GM19240 (cell line): ENCODE measurements around the gene ANO1.
"Not testable (repeated sequence)": the region's sequence is repeated elsewhere in the genome, so short reads cannot be mapped to it uniquely, and the experiment has no call there.

Experiments
- DNase-seq: peaks from one replicate; pipeline ENCODE4 v3.0.0; 2011; ENCODE audit warnings: low spot score; ENCODE audit not compliant: insufficient read length

The ANO1 gene

DNA sequence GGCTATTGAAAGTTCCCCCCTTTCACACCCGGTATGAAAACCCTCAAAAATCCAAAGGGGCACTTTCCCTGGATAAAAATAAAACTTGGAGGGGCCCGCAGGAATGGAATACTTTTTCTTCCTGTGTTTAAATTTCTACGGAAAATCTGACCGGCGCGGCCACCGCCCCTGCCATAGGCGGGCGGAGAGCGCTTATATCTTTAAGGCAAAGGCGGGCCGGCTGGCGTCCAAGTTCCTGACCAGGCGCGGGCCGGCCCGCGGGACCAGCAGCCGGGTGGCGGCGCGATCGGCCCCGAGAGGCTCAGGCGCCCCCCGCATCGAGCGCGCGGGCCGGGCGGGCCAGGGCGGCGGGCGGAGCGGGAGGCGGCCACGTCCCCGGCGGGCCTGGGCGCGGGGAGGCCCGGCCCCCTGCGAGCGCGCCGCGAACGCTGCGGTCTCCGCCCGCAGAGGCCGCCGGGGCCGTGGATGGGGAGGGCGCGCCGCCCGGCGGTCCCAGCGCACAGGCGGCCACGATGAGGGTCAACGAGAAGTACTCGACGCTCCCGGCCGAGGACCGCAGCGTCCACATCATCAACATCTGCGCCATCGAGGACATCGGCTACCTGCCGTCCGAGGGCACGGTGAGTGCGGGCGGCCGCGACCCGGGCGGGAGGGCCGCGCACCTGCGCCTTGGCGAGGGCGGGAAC, at the start of gene ANO1:
ANO1 (plus strand) TSS at position 223 of the 686 bp plus-strand sequence; CDS start at position 513, 290 bp downstream.
- DNase-seq = no peak

DNA sequence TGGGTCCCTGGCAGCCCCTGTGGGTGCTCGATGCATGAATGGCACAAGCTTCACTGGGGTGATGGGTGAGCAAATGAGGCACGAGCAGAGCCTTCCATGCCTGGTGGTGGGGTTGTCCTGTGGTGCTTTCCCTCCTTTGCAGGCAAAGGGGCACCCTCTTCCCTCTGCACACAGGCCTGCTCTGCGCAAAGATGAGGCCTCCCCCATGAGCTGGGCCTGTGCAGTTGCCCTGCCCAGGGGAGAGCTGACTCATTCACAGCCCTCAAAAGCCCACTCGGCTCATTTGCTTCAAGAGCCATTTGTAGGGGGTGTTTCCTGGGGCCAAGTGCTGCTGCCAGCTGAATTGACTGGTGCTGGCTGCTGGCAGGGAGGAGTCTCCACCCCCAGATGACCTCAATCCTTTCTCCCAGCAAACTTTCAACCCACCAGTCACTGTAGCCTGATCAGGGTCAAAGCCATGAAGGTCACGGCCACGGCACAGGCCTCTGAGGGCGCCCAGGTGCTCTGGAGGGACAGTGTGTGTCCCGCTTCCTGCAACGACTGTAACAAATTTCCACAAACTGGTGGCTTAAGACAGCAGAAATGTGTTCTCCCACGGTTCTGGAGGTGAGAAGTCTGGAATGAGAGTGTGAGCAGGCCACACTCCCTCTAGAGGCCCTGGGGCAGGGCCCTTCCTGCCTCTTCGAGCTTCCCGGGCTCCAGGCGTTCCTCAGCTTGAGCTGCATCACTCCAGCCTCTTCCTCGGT, 48.8 kb upstream of the ANO1 start:
- DNase-seq = no peak

GRCh38 chr11:70029861-70030380, 48.2 kb upstream of the ANO1 start:
- no peak for DNase-seq

GRCh38 chr11:70030412-70030811, 47.7 kb upstream of the ANO1 start:
- no peak for DNase-seq

DNA sequence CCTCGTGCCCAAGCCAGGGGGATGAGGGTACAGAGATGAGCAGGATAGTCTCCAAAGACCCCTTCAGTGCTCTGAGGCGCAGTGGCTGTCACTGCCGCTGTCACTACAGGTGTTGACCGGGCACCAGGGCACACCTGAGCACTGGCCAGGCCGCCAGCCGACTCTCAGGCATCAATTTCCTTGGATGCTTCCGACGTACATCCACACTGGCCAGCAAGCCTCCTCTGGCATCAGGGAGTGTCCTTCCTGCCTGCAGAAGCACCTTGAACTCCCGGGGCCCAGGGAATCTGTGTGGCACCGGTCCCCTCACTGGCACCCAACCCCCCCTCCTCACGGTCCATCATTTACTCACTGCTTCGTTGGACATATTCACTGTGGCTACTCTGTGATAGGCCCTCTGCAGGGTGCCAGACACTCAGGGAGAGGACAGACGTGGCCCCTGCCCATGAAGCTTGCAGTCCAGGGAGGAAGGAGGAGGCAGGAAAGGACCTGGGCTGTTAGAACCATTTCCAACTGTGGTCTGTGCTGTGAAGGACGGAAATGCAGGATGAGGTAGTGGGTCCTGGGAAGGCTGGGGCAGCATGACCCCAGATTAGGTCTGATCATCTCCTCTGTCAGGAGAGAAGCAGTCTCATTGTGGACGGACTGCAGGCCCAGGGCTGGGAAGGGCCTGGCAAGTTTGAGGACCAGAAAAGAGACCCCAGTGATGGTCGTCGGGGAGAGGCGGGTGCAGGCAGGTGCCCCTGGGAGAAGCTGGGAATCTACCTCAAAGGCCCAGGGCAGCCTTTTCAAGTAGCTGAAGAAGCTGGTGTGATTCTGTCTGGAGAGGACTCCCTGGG, 46.3 kb upstream of the ANO1 start:
- DNase-seq = no peak

DNA sequence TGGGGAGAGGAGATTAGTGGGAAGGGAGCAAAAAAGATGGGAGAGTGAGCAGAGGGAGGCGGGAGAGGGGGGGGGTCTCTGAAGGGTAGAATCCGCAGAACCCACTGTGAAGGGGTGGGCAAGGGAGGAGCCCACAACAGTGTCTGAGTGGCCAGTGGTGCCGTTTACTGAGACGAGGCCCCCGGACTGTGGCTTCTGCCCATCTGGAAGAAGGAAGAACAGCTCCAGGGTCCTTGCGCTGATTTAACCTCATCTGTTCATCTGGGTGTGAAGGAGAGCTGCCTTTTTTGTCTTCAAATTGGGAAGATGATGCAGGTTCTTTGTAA, 45.7 kb upstream of the ANO1 start:
- no peak for DNase-seq

DNA sequence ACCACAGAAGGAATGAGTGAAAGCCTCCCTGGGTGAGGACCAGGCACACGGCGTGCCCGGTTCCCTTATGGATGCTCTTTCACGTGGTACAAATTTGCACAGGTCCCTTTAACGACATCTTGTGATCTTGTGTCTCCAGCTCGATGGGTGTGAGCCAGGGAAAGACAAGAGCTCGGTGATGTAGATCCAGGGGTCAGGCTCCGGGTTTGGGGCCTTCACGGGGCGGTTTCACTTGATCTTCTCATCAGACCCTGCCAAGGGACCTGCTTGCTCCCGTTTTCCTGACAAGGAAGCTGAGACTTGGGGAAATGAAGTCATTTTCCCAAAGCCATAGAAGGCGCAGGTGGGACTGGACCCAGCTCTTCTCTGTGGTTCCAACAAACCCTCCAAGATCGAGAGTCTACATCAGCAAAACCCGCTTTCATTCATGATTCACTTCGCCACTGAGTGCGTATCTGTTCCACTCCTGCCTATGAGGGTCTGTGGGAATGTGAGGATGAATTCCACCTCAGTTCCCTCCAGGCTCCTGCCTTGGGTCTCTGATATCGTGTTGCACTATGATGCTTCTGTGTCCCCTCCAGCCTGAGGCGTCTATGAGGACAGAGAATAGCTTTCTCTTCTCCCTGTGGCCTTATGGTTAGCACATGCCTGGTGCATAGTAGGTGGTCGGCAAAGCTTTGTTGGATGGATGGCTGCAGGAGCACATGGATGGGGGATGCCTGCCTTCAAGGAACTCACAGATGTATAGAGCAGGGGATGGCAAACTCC, 45.0 kb upstream of the ANO1 start:
- DNase-seq = no peak

GRCh38 chr11:70033711-70034070, 44.4 kb upstream of the ANO1 start:
- no peak for DNase-seq

GRCh38 chr11:70034740-70035365, 43.3 kb upstream of the ANO1 start:
- no peak for DNase-seq

DNA sequence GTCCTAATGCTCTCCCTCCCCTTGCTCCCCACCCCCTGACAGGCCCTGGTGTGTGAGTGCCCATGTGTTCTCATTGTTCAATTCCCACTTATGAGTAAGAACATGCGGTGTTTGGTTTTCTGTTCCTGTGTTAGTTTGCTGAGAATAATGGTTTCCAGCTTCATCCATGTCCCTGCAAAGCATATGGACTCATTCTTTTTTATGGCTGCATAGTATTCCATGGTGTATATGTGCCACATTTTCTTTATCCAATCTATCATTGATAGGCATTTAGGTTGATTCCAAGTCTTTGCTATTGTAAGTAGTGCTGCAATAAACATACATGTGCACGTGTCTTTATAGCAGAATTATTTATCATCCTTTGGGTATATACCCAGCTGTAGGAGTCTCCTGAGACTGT, 42.5 kb upstream of the ANO1 start:
- DNase-seq = not testable (repeated sequence)

DNA sequence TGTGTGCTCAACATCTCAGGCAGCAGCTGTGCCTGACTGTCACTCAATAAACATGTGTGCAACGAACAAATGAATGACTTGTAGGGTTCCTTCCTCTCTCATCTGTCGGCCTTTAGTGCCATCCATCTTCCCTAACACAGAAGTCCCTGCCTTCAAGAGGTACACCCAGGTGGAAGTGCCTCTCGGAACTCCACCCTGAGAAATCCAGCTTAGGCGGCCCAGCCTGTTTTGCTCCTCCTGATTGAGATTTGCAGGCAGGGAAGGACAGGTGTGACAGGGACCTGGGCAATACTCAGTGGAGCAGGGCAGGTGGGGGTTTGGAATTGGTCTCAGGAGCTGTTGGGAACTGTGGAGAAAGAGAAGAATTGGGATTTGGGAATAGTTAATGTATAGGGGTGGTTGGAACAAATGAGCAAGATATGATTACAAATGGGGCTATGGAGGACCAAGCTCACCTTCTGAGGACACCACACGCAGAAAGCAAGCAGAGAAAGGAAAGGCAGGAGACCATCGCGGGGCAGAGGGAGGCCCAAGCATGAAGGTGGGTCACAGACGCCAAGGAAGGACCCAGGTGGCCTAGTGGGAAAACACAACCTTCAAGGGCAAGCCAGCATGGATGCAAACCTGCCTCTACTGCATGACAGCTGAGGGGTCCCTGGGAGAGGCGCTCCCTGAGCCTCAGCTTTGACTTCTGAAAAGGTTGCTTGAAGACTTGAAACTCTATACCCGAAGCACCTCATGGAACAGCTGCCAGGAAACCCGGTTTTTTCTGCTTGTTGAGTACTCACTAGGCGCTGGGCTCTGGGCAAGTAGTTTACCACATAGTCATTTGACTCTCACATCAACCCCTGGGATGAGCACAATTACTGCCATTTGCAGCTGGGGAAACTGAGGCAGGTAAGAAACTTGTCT, 40.9 kb upstream of the ANO1 start:
- no peak for DNase-seq

GRCh38 chr11:70038034-70038834, 39.9 kb upstream of the ANO1 start:
- DNase-seq = no peak

GRCh38 chr11:70040452-70040851, 37.7 kb upstream of the ANO1 start:
- no peak for DNase-seq

- DNase-seq = no peak
Measured at GRCh38 chr11:70040869-70041501, 37.1 kb upstream of the ANO1 start.

GRCh38 chr11:70043482-70043881, 34.6 kb upstream of the ANO1 start:
- DNase-seq = no peak

GRCh38 chr11:70046089-70046488, 32.0 kb upstream of the ANO1 start:
- no peak for DNase-seq

DNA sequence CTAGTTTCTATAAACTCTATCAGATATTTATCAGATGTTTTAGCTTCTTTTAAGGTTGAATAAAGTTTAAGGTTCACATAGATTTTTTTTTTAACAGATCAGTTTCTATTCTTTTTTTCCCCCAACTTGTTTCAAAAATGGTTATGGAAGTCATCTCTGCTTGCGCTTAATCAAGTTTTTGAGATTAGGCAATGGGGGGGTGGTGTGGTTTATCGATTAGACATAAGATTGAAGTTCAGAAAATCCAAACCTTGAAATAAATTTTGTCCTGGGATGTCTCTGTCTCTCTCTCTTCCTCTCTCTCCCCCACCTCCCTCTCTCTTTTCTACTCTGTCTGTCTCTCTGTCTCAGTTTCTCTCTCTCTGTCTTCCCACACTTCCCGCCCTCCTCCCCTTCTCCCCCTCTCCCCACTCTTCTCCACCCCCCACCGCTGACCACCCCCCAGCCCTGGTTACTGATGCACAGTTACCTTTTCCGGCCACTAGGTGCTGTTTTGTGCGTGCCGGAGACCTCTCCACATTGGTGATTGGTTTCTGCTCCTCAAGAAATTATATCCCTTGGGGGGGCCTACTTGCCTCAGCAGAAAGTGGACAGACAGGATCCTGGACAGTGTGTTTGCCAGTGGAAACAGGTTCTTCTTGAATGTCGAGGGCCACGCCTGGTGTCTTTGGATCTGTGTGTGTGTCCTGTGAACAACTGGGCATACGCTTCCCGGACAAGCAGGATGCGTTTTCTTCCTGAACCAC, 29.7 kb upstream of the ANO1 start:
- DNase-seq = no peak

GRCh38 chr11:70049045-70049444, 29.1 kb upstream of the ANO1 start:
- no peak for DNase-seq
